Activated B cell treated with CpG ODN at 0.5 μM for 24 hours (primary cell): ENCODE measurements around the gene PDE10A. TPM values are rescaled to one million over a fixed set of nuclear protein-coding genes. Genes with fewer than 3 reads are reported as not detected.

Experiments used
- ATAC-seq: fragments of 200-7000 bp; cut with Tn5 transposase; one replicate; pipeline ENCODE4 v1.10.0; 2021; ENCODE audit warnings: low read depth, mild to moderate bottlenecking, moderate library complexity
- CTCF ChIA-PET: fragments of 350-600 bp; sonication (Branson Sonifier 250); formaldehyde crosslinking; loops from one replicate; lab custom pipeline; 2021; ENCODE audit warnings: antibody characterized with exemption; lab: Charles Lee
- POLR2A ChIA-PET: fragments of 350-600 bp; sonication (Branson Sonifier 250); formaldehyde crosslinking; loops from one replicate; lab custom pipeline; 2021; ENCODE audit warnings: antibody characterized with exemption; lab: Charles Lee
- DNase-seq: peaks from one replicate; pipeline ENCODE4 v3.0.0; 2022
- H3K27ac Mint-ChIP-seq: one replicate; pipeline ENCODE4 v1.8.0; 2020; ENCODE audit warnings: mixed read lengths
- H3K27me3 Mint-ChIP-seq: one replicate; pipeline ENCODE4 v1.8.0; 2021; ENCODE audit warnings: mixed read lengths
- H3K36me3 Mint-ChIP-seq: one replicate; pipeline ENCODE4 v1.8.0; 2021; ENCODE audit warnings: low read depth, mixed read lengths
- H3K4me1 Mint-ChIP-seq: one replicate; pipeline ENCODE4 v1.8.0; 2021; ENCODE audit warnings: mixed read lengths
- H3K4me3 Mint-ChIP-seq: one replicate; pipeline ENCODE4 v1.8.0; 2020; ENCODE audit warnings: mild to moderate bottlenecking, mixed read lengths
- H3K9me3 Mint-ChIP-seq: one replicate; pipeline ENCODE4 v1.8.0; 2020; ENCODE audit warnings: mixed read lengths
- intact Hi-C: fragments of 100-400 bp; cut with micrococcal nuclease; formaldehyde crosslinking; loops from one replicate; pipeline ENCODE4 v1.15.1; 2024
- total RNA-seq: library from RNA; stranded (reverse); gene quantifications from 2 replicates; pipeline ENCODE4 v1.2.3, GENCODE V29; 2022
- TF ChIP-seq, protein P1 (sequence below): fragments of 200-600 bp; IDR thresholded peaks from one replicate; pipeline ENCODE4 v1.8.0; 2022; ENCODE audit warnings: antibody characterized with exemption, mild to moderate bottlenecking

The PDE10A gene
- total RNA-seq, 1 donor from 2014 or later = not detected

DNA sequence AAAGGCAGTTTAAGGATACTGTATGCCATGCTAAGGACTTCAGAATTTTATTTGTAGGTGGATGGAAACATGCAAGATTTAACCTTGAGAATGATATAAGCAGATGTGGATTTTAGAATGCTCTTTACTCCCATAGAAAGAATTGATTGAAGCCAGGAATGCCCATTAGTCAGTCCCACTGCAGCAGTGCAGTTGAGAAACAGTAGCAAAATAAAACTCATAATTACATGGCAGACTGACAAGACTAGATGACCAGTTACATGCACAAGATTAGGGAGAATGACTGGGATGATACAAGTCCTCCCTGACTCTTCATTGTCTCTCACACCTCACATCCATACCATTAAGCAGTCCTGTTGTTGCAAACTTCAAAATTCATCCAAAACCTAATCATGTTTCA is 83.9 kb downstream of the PDE10A start:
- DNase-seq (no peak), ATAC-seq (no peak)
- intact Hi-C loops = no loop called here
- CTCF ChIA-PET = no interaction called here
- no peaks in the 10 kb centered on the region for H3K36me3 Mint-ChIP-seq
- TF ChIP-seq, protein P1, sequence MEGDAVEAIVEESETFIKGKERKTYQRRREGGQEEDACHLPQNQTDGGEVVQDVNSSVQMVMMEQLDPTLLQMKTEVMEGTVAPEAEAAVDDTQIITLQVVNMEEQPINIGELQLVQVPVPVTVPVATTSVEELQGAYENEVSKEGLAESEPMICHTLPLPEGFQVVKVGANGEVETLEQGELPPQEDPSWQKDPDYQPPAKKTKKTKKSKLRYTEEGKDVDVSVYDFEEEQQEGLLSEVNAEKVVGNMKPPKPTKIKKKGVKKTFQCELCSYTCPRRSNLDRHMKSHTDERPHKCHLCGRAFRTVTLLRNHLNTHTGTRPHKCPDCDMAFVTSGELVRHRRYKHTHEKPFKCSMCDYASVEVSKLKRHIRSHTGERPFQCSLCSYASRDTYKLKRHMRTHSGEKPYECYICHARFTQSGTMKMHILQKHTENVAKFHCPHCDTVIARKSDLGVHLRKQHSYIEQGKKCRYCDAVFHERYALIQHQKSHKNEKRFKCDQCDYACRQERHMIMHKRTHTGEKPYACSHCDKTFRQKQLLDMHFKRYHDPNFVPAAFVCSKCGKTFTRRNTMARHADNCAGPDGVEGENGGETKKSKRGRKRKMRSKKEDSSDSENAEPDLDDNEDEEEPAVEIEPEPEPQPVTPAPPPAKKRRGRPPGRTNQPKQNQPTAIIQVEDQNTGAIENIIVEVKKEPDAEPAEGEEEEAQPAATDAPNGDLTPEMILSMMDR = no peak
- POLR2A ChIA-PET = no interaction called here
- H3K27me3 Mint-ChIP-seq = no peaks in the 10 kb centered on the region
- no peak overlapping the region for H3K27ac Mint-ChIP-seq
- no peak overlapping the region for H3K4me3 Mint-ChIP-seq
- no peaks in the 10 kb centered on the region for H3K4me1 Mint-ChIP-seq
- H3K9me3 Mint-ChIP-seq = no peaks in the 10 kb centered on the region

DNA sequence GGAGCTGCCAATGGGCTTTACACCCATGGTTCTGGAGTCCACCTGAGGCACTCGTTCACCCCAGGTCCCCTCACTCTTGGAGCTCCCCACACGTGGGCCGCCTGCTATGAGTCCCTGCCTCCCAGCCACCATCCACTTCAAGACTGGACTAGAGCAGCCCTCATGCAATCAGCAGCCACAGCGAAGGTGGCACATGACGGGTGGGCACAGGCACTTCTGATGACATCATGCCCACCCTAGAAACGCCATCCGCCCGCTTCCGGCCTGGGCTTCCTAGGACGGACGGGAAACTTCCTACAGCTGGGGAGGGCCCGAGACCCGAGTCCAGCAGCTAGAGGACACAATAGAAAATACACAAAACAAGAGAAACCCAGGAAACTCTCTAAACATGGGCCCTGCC is 85.5 kb downstream of the PDE10A start:
- ChIA-PET CTCF (no interaction called here), POLR2A (no interaction called here)
- ATAC-seq (no peak), DNase-seq (no peak)
- no peak overlapping the region for H3K4me3 Mint-ChIP-seq
- H3K27ac Mint-ChIP-seq = no peak overlapping the region
- intact Hi-C loops = no loop called here
- no peaks in the 10 kb centered on the region for H3K4me1 Mint-ChIP-seq
- TF ChIP-seq, protein P1 = no peak
- no peaks in the 10 kb centered on the region for H3K27me3 Mint-ChIP-seq
- no peaks in the 10 kb centered on the region for H3K9me3 Mint-ChIP-seq
- H3K36me3 Mint-ChIP-seq = no peaks in the 10 kb centered on the region

DNA sequence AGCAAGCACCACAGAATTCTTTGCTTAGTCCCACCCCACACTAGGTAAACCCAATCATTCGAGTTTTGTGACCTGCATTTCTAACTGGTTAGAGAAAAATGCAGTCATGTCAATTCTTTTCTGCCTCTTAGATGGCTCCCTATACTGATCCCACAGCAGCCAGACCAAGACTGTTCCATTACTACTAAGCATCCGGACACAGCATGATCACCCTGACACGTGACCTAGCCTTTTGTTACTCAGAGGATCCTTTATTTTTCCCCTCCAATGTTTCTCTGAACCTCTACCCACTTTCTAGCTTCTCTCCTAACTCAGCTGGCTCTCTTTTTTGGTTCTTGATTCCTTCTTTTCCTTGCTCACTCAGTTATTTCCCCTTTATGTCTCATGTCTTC is 87.9 kb downstream of the PDE10A start:
- ChIA-PET CTCF (no interaction called here), POLR2A (no interaction called here)
- Mint-ChIP-seq H3K27ac (no peak overlapping the region), H3K9me3 (no peaks in the 10 kb centered on the region), H3K4me3 (no peak overlapping the region), H3K36me3 (no peaks in the 10 kb centered on the region), H3K4me1 (no peaks in the 10 kb centered on the region), H3K27me3 (no peaks in the 10 kb centered on the region)
- DNase-seq = no peak
- intact Hi-C loops = no loop called here
- TF ChIP-seq, protein P1 = no peak
- no peak for ATAC-seq

DNA sequence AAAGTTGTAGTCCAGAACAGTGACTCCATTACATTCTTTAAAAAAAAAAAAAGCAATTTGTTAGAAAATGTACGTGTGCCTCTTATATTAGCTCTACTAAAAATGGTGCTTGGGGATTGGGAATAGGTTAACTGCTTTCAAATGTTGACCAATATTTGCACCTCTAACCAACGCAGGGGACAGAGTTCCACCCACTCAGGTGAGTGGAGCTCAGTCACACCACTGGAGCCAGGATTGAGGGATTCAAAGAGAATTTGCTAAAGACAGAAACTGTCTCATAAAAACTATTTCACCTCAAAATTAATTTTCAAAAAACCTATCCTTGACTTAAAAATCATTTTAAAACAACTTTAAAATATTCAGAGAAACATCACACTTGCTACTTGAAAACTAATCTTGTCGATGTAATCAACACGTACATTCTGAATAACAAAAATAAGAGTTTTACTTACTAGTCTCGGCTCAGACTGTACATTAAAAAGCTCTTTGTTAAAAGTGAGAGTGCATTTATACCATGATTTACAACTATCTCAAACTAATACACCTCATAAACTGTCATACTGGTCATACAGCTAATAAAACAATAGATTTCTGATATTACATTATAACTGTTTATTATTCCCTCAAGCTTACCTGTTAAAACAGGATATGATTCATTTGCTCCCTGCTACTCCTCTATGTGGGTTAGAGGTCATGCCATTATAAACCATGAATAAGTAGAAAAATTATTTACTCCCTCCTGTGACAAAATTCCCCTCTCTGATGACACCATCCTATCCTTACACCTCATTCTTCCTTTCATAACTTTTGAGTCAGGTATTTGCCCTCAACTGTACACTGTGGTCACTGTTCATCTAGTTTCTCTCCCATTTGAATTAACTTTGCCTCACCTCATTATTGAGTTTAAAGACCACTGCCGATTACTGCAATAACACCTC is 88.6 kb downstream of the PDE10A start:
- intact Hi-C loops = no loop called here
- Mint-ChIP-seq H3K4me1 (no peaks in the 10 kb centered on the region), H3K9me3 (no peaks in the 10 kb centered on the region), H3K4me3 (no peak overlapping the region), H3K27ac (no peak overlapping the region), H3K36me3 (no peaks in the 10 kb centered on the region), H3K27me3 (no peaks in the 10 kb centered on the region)
- CTCF ChIA-PET = no interaction called here
- POLR2A ChIA-PET = no interaction called here
- ATAC-seq (no peak), DNase-seq (no peak)
- TF ChIP-seq, protein P1 = no peak

DNA sequence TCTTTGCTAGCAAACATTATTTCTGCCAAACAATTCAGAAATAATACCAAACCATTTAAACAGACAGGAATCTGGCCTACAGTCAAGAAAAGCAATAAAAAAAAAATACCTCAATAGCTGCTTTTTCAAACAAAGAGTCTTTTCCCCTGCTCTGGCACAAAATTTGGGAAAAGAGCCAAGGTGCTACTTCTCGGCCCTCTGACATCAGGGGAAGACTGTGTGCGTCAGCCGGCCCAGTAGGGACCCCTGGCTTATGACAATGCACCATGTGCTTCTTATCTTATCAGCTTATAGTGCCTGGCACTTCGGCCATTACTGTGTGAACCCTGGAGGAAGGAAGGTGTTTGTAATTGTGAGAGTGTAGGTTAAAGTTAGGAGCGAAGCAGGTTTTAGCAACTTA is 89.4 kb downstream of the PDE10A start:
- CTCF ChIA-PET = no interaction called here
- H3K4me1 Mint-ChIP-seq = no peaks in the 10 kb centered on the region

More for the DNA sequence above, 89.4 kb downstream of the PDE10A start:
- intact Hi-C loops = no loop called here
- no peaks in the 10 kb centered on the region for H3K27me3 Mint-ChIP-seq
- POLR2A ChIA-PET = no interaction called here
- no peak for DNase-seq
- TF ChIP-seq, protein P1 = no peak
- no peaks in the 10 kb centered on the region for H3K36me3 Mint-ChIP-seq
- ATAC-seq = no peak
- no peak overlapping the region for H3K4me3 Mint-ChIP-seq
- H3K9me3 Mint-ChIP-seq = no peaks in the 10 kb centered on the region
- no peak overlapping the region for H3K27ac Mint-ChIP-seq
